Keratinocyte (primary cell): ENCODE data around the gene KBTBD7.

ENCODE experiments used
- CTCF ChIP-seq, 3 experiments: IDR thresholded peaks in 1 of 3; conservative IDR thresholded peaks in 1 of 3; optimal IDR thresholded peaks in 1 of 3; 2 replicates in 2 of 3; 3 replicates in 1 of 3; pipeline versions ENCODE3 to v1.5.1; 2011; ENCODE audit warnings: low read length in 3 of 3, mild to moderate bottlenecking in 3 of 3, moderate library complexity in 2 of 3, control low read depth in 1 of 3, inconsistent platforms in 1 of 3; ENCODE audit not compliant: insufficient read depth in 2 of 3; ENCODE audit errors: extremely low read depth in 1 of 3
- EZH2 ChIP-seq: IDR thresholded peaks from one replicate; pipeline ENCODE4 v1.6.1; 2012; ENCODE audit warnings: inconsistent platforms, mild to moderate bottlenecking, low read length, moderate library complexity

DNA sequence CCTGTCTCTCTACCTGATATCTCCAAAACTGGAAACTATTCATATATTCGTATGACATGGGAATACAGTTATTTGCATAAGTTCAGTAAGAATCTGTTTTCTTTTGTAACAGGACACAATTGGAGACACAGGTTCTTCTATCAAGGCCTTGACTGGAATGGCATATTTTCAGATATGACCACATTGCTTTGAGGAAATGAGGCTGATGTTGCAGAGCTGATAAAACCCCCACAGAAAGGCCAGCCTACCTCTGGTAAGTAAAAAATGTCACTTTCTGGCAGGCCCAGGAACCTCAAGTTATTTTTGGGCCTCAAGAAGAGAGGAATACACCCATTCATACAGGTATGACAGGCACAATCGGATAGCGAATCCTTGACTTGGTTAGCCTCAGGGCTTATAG, 32.2 kb downstream of the KBTBD7 start:
- no peak for TF ChIP-seq CTCF (optimal IDR thresholded peaks at IDR 0.05 in 1 of 3, IDR thresholded peaks at IDR 0.05 in 1 of 3, conservative IDR thresholded peaks at IDR 0.05 in 1 of 3; ENCODE audit: extremely low read depth in 1 of 3, insufficient read depth in 2 of 3, low read length in 3 of 3)
- TF ChIP-seq EZH2: no peak
